Endothelial cell of umbilical vein (primary cell): ENCODE data around the gene GAL. TPM values are rescaled to one million over a fixed set of nuclear protein-coding genes. Genes with fewer than 3 reads are reported as not detected.

Experiments
- BruUV-seq: library from RNA; stranded (reverse); fragments of 400-500 nt; replicated peaks from 2 replicates; lab custom pipeline; 2021; lab: Mats Ljungman, UMichigan
- CTCF ChIA-PET: fragments of 300-600, 350-600 bp; sonication (Branson Sonifier 250); formaldehyde crosslinking; loops from one replicate; lab custom pipeline; 2021; ENCODE audit warnings: antibody characterized with exemption, inconsistent platforms; lab: Charles Lee
- POLR2A ChIA-PET: fragments of 300-600, 350-600 bp; sonication (Branson Sonifier 250); formaldehyde crosslinking; loops from one replicate; lab custom pipeline; 2021; ENCODE audit warnings: antibody characterized with exemption, inconsistent platforms; lab: Charles Lee
- DNase-seq: peaks from one replicate; pipeline ENCODE4 v3.0.0-alpha.2; 2011; ENCODE audit warnings: low read depth, low spot score
- FAIRE-seq: peaks from 2 replicates; lab custom pipeline; 2011; peaks lifted over from hg19 to GRCh38; lab: Jason Lieb, UNC
- H2AFZ ChIP-seq: 2 replicates; pipeline ENCODE4 v1.6.0; 2012; ENCODE audit warnings: low read depth, low read length, control low read depth, inconsistent platforms
- H3K27ac ChIP-seq: 2 replicates; pipeline ENCODE4 v1.5.1; 2011; ENCODE audit warnings: low read depth, mild to moderate bottlenecking, control low read depth, low read length, moderate library complexity; ENCODE audit not compliant: insufficient read depth
- H3K27me3 ChIP-seq, 2 experiments: 2 replicates each; pipeline versions ENCODE4 v1.6.0 to v1.6.1; 2011; ENCODE audit warnings: low read length in 2 of 2, mixed read lengths in 1 of 2; ENCODE audit not compliant: control insufficient read depth in 2 of 2, insufficient read depth in 2 of 2
- H3K36me3 ChIP-seq, 2 experiments: 2 replicates in 1 of 2; 3 replicates in 1 of 2; pipeline ENCODE4 v1.5.1; 2011; ENCODE audit warnings: low read length in 2 of 2, mild to moderate bottlenecking in 1 of 2, moderate library complexity in 1 of 2; ENCODE audit not compliant: control insufficient read depth in 2 of 2, insufficient read depth in 2 of 2; ENCODE audit errors: extremely low read depth in 1 of 2
- H3K4me1 ChIP-seq: 3 replicates; pipeline ENCODE4 v1.5.1; 2011; ENCODE audit warnings: mild to moderate bottlenecking, low read length; ENCODE audit not compliant: control insufficient read depth, insufficient read depth; ENCODE audit errors: extremely low read depth
- H3K4me2 ChIP-seq: 2 replicates; pipeline ENCODE4 v1.6.1; 2011; ENCODE audit warnings: low read length, control low read depth, mixed read lengths; ENCODE audit not compliant: insufficient read depth
- H3K4me3 ChIP-seq, 3 experiments: fragments of 200-600 bp in 1 of 3; sonication (generic), shearing (Covaris generic) in 1 of 3; replicated peaks in 1 of 3; 2 replicates each; pipeline ENCODE4 v1.5.1; 2011 to 2016; ENCODE audit warnings: control low read depth in 3 of 3, low read length in 3 of 3, mild to moderate bottlenecking in 2 of 3, inconsistent platforms in 1 of 3, low read depth in 1 of 3, moderate library complexity in 1 of 3; ENCODE audit not compliant: insufficient read depth in 1 of 3
- H3K79me2 ChIP-seq: 2 replicates; pipeline ENCODE4 v1.6.0; 2012; ENCODE audit warnings: low read length, inconsistent platforms; ENCODE audit not compliant: control insufficient read depth, insufficient read depth
- H3K9ac ChIP-seq: replicated peaks from 2 replicates; pipeline ENCODE3; 2011; ENCODE audit warnings: low read length, control low read depth; ENCODE audit not compliant: insufficient read depth; ENCODE audit errors: extremely low read depth
- H3K9me1 ChIP-seq: replicated peaks from 3 replicates; pipeline ENCODE4 v1.6.0; 2011; ENCODE audit warnings: mild to moderate bottlenecking, low read length; ENCODE audit not compliant: control insufficient read depth, insufficient read depth; ENCODE audit errors: extremely low read depth
- H3K9me3 ChIP-seq: replicated peaks from 2 replicates; pipeline ENCODE4 v1.5.1; 2012; ENCODE audit warnings: low read length, inconsistent platforms; ENCODE audit not compliant: control insufficient read depth, insufficient read depth
- H4K20me1 ChIP-seq: replicated peaks from 2 replicates; pipeline ENCODE3; 2011; ENCODE audit warnings: mild to moderate bottlenecking, low read length; ENCODE audit not compliant: control insufficient read depth, insufficient read depth; ENCODE audit errors: extremely low read depth
- EZH2 ChIP-seq: IDR thresholded peaks from 2 replicates; pipeline ENCODE4 v1.6.1; 2012; ENCODE audit warnings: borderline replicate concordance, low read depth, mild to moderate bottlenecking, moderate library complexity, low read length, inconsistent platforms; ENCODE audit not compliant: severe bottlenecking
- FOS ChIP-seq: IDR thresholded peaks from 2 replicates; pipeline ENCODE4 v1.6.1; 2011; ENCODE audit warnings: mild to moderate bottlenecking, low read length, moderate library complexity, borderline replicate concordance; ENCODE audit not compliant: insufficient read depth
- GATA2 ChIP-seq: IDR thresholded peaks from 2 replicates; pipeline ENCODE4 v1.7.0; 2011; ENCODE audit warnings: low read depth, mild to moderate bottlenecking, moderate library complexity, mixed read lengths, low read length; ENCODE audit not compliant: insufficient read length, insufficient read depth
- JUN ChIP-seq: IDR thresholded peaks from 2 replicates; pipeline ENCODE4 v1.6.1; 2011; ENCODE audit warnings: borderline replicate concordance, low read depth; ENCODE audit not compliant: insufficient read length, insufficient read depth
- MYC ChIP-seq: IDR thresholded peaks from one replicate; pipeline ENCODE4 v1.6.1; 2011; ENCODE audit warnings: mild to moderate bottlenecking, low read depth, low read length
- POLR2A ChIP-seq: IDR thresholded peaks from 2 replicates; pipeline ENCODE4 v1.6.1; 2012; ENCODE audit warnings: low read depth, mild to moderate bottlenecking, control low read depth, low read length
- dilution Hi-C: fragments of 300-500 bp; cut with MboI; formaldehyde crosslinking; loops from one replicate; pipeline ENCODE4 v1.15.0; 2019; ENCODE audit warnings: low sequenced_read_pairs; ENCODE audit not compliant: extremely low pct_ligation_motif_present
- intact Hi-C: fragments of 100-400 bp; cut with micrococcal nuclease; formaldehyde crosslinking; loops from one replicate; pipeline ENCODE4 v1.10.0; 2022
- polyA plus RNA-seq, 4 experiments: library from polyadenylated mRNA; depleted of rRNA in 3 of 4; stranded (reverse) in 3 of 4; unstranded in 1 of 4; fragments of >200 nt; gene quantifications; 2 replicates each; pipeline versions ENCODE4 v1.2.1 to v1.2.3, GENCODE V29; 2011 to 2012; ENCODE audit warnings: missing spikeins in 1 of 4
- total RNA-seq: library from RNA; stranded (reverse); gene quantifications from 2 replicates; pipeline ENCODE4 v1.2.3, GENCODE V29; 2021
- TF ChIP-seq, protein P1 (sequence below): IDR thresholded peaks from 2 replicates; pipeline ENCODE4 v1.6.1; 2011; ENCODE audit not compliant: insufficient read depth, insufficient read length
- TF ChIP-seq, protein P2 (sequence below), 2 donors: IDR thresholded peaks; 1 replicate in 1 of 2; 2 replicates in 1 of 2; pipeline ENCODE4 v1.5.1; 2011; ENCODE audit warnings: low read length in 2 of 2, mild to moderate bottlenecking in 2 of 2, moderate library complexity in 2 of 2, control low read depth in 1 of 2, inconsistent platforms in 1 of 2, low read depth in 1 of 2; ENCODE audit not compliant: insufficient read depth in 1 of 2; ENCODE audit errors: extremely low read depth in 1 of 2

The GAL gene
- total and polyA plus RNA-seq, 2 donors (not counting 3 experiments of a cell fraction or from before 2014, with no cell fraction given): 1.2 to 9.8 TPM

DNA sequence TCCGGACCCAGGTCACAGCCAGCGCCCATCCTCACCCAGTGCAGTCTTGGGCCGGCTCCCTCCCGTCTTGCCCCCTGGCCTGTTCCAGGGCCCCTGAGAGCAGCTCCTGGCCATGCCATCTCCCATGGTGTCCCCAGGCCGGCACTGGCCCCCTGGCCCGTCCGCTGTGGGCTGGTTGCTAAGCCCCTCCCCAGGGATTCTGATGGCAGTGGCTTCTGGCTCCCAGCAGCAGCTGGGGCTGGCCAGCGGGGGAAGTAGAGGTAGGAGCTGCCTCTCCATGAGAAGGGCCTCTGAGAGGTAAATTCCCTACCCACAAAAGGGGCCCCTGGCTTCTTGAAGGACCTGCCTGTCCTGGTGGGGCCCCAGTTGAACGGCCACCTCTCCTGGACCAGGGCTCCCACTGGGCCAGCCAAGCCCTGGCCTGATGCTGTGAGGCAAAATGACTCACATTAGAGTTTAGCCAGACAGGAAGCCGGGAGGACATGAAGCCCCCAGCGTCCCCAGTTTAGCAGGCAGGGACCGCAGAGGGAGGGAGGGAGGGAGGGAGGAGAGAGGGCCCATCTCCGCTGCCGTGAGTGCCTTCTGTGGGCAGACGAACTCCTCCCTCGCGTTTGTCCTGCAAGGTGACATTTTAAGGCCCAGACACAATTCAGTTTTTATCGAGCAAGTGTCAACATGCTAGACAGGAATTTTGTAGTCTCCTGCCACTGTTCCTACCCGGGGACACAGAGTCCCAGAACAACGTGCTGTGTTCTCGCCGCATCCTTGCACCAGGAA is 32.9 kb upstream of the GAL start:
- H3K4me2 ChIP-seq: no peak overlapping the region
- no peak overlapping the region for H2AFZ ChIP-seq
- FAIRE-seq (no peak), DNase-seq (no peak)
- H3K9me3 ChIP-seq: no peaks in the 10 kb centered on the region
- BruUV-seq: no TSS peak
- intact Hi-C loops: loop anchor here (5.0 kb wide), 1 partner anchor 36 kb away; no protein-coding TSS in a partner anchor
- no peaks in the 10 kb centered on the region for H3K9me1 ChIP-seq
- H3K4me1 ChIP-seq: no peaks in the 10 kb centered on the region
- dilution Hi-C loops: no loop called here
- peaks cover 6 to 14% of the 10 kb centered on the region in 2 experiments for H3K27me3 ChIP-seq
- no peaks in the 10 kb centered on the region for H3K36me3 ChIP-seq
- H3K27ac ChIP-seq: no peak overlapping the region
- TF ChIP-seq GATA2 (no peak), FOS (peak; percentile 17), MYC (no peak), EZH2 (no peak)
- TF ChIP-seq, protein P1, sequence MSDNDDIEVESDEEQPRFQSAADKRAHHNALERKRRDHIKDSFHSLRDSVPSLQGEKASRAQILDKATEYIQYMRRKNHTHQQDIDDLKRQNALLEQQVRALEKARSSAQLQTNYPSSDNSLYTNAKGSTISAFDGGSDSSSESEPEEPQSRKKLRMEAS: no peak
- H3K79me2 ChIP-seq: no peaks in the 10 kb centered on the region
- no peak overlapping the region for H3K4me3 ChIP-seq
- ChIA-PET CTCF (no interaction called here), POLR2A (no interaction called here)
- H4K20me1 ChIP-seq: no peaks in the 10 kb centered on the region
- H3K9ac ChIP-seq: no peak overlapping the region

DNA sequence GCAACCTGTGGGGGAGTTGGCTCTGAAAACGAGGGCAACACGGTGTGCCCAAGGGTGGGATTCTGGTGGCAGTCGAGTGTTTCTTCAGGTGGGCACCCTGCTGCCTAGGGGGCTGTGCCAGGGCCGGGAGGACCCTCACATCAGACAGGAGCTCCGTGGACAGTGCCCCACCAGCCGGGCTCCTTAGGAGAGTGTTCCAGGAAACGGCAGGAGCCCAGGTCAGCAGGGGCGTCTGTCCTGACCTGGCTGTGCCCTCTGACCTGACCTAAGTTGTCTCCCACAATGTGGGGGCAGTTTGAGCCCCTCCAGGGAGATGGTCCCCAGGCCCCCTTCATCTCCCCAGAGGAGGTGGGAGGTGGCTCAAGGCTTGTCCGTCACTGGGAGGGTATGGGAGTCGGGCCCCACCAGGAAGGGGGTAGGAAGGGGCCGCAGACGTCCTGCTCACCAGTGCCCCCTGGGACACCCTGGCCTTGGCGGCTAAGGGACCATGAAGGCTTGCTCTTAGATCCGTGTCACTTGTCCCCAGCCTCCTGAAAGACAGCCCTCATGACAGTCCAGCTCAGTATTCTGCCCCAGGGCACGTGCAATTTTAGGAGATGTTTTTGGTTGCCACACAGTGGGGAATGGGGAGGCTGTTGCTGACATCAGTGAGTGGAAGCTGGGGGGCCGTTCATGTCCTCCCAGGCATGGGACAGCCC is 32.2 kb upstream of the GAL start:
- H3K4me3 ChIP-seq: no peak overlapping the region
- H3K4me2 ChIP-seq: no peak overlapping the region
- H3K79me2 ChIP-seq: no peaks in the 10 kb centered on the region
- H4K20me1 ChIP-seq: no peaks in the 10 kb centered on the region
- peaks cover 6 to 11% of the 10 kb centered on the region in 2 experiments for H3K27me3 ChIP-seq
- no peaks in the 10 kb centered on the region for H3K9me3 ChIP-seq
- no peaks in the 10 kb centered on the region for H3K36me3 ChIP-seq
- no peak for FAIRE-seq
- no peak for DNase-seq
- H3K27ac ChIP-seq: no peak overlapping the region
- H3K9ac ChIP-seq: no peak overlapping the region
- no peak overlapping the region for H2AFZ ChIP-seq
- intact Hi-C loops: loop anchor here (5.0 kb wide), 1 partner anchor 35 kb away; no protein-coding TSS in a partner anchor
- TF ChIP-seq JUN: no peak
- no peak for TF ChIP-seq MYC
- no peak for TF ChIP-seq FOS
- no peak for TF ChIP-seq EZH2
- no peak for TF ChIP-seq POLR2A
- TF ChIP-seq, protein P2, sequence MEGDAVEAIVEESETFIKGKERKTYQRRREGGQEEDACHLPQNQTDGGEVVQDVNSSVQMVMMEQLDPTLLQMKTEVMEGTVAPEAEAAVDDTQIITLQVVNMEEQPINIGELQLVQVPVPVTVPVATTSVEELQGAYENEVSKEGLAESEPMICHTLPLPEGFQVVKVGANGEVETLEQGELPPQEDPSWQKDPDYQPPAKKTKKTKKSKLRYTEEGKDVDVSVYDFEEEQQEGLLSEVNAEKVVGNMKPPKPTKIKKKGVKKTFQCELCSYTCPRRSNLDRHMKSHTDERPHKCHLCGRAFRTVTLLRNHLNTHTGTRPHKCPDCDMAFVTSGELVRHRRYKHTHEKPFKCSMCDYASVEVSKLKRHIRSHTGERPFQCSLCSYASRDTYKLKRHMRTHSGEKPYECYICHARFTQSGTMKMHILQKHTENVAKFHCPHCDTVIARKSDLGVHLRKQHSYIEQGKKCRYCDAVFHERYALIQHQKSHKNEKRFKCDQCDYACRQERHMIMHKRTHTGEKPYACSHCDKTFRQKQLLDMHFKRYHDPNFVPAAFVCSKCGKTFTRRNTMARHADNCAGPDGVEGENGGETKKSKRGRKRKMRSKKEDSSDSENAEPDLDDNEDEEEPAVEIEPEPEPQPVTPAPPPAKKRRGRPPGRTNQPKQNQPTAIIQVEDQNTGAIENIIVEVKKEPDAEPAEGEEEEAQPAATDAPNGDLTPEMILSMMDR (IDR thresholded peaks at IDR 0.05; ENCODE audit: extremely low read depth in 1 of 2, insufficient read depth in 1 of 2, low read depth in 1 of 2, low read length in 2 of 2): no peak
- TF ChIP-seq GATA2: no peak
- TF ChIP-seq, protein P1: no peak
- BruUV-seq: no TSS peak
- ChIA-PET POLR2A (no interaction called here), CTCF (no interaction called here)
- H3K9me1 ChIP-seq: no peaks in the 10 kb centered on the region
- no peaks in the 10 kb centered on the region for H3K4me1 ChIP-seq
- dilution Hi-C loops: no loop called here
